CD4-positive, alpha-beta T cell treated with Interleukin-6 at 100 ng/mL for 8 hours (primary cell): ENCODE measurements around the gene SLC5A9.
"Not testable (repeated sequence)": the region's sequence is repeated elsewhere in the genome, so short reads cannot be mapped to it uniquely, and the experiment has no call there.

Experiments
- DNase-seq: peaks from one replicate; pipeline ENCODE4 v3.0.0-alpha.2; 2020; ENCODE audit warnings: mixed read lengths, low spot score

The SLC5A9 gene

GRCh38 chr1:48222501-48223242 is at the start of gene SLC5A9:
SLC5A9 (plus strand) TSS chr1:48222716; CDS start chr1:48222737, 21 bp downstream.
- DNase-seq = no peak

GRCh38 chr1:48175116-48175515 is 47.4 kb upstream of the SLC5A9 start:
- DNase-seq = no peak

DNA sequence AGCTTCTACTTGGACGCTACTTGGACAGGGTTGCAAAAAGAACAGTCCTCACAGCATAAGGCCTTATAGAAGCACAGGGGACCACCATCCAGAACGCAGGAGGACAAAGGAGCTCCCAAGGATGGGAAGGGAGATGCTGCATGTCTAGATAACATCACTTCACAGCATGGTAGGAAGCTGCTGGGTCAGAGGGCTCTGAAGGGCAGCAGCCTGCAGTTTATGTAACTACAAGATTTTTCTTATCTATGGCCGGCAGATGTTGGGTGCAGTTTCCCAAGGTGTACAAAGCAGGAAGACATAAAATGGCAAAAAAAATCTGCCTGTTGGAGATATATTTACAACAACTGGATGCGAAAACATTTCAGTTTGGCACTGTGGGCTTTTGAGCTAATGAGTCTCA is 45.3 kb upstream of the SLC5A9 start:
- no peak for DNase-seq

DNA sequence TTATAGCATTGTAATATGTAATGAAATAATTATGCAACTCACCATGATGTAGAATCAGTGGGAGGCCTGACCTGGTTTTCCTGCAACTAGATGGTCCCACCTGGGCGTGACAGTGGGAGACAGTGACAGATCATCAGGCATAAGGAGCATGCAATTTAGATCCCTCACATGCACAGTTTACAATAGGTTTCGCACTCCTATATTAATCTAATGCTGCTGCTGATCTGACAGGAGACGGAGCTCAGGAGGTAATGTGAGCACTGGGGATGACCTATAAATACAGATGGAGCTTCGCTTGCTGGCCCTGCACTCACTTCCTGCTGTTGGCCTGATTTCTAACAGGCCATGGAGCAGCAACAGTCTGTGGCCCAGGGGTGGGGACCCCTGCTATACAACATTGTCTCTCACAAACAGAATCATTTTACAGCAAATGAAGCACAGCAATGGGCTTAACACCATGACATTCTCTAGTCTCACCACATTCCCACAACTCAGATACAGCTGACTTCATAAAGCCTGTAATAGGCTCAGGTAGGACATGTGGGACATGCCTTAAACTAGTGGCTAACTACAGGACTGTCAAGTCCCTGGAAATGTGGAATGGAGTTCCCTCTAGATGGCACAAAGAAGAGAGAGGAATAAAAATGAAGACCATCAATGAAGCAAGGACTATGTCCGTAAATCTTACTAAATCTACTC is 40.7 kb upstream of the SLC5A9 start:
- no peak for DNase-seq

GRCh38 chr1:48182439-48182838 is 40.1 kb upstream of the SLC5A9 start:
- no peak for DNase-seq

- DNase-seq = no peak
Observed at GRCh38 chr1:48186306-48186839, 36.1 kb upstream of the SLC5A9 start.

GRCh38 chr1:48187969-48188563 is 34.5 kb upstream of the SLC5A9 start:
- DNase-seq = no peak

DNA sequence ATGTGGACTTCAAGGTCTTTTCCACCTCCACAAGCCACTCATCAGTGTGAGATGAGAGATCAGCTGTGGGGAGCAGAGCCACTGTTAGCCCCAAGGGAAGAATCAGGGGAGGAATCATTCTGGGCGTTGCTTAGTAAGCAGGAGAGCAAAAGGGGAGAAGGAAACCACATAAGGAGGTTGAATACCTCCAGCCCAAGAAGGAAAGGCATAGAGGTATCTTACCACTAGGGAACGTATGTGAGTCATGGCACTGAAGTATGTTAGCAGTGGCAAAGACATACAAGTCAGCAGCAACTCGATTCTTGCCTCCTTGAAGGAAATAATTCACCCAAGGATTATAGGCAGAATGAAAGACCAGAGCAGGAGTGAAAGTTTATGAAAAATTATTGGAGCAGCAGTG is 31.6 kb upstream of the SLC5A9 start:
- no peak for DNase-seq

- DNase-seq = no peak
Observed at GRCh38 chr1:48194801-48195200, 27.7 kb upstream of the SLC5A9 start.

DNA sequence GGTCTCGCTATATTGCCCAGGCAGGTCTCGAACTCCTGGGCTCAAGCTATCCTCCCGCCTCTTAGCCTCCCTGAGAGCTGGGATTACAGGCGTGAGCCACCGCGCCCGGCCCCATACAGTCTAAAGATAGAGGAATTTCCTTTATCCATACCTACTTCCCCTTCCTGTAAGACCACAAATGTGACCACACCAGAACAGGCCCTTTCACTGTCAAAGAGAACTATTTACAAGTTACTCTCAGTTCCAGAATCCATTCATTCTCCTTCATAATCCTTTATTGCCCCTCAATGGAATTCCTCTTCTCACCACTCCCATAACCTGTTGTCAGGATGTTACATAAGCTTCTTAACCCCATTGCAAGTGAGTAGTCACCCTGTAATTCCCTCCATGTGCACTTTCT is 26.3 kb upstream of the SLC5A9 start:
- DNase-seq = no peak

GRCh38 chr1:48198970-48199369 is 23.5 kb upstream of the SLC5A9 start:
- no peak for DNase-seq

GRCh38 chr1:48200166-48200900 is 22.2 kb upstream of the SLC5A9 start:
- no peak for DNase-seq

- peak; percentile 35 for DNase-seq
Observed at GRCh38 chr1:48202030-48202752, 20.3 kb upstream of the SLC5A9 start.

- DNase-seq = no peak
Observed at GRCh38 chr1:48203287-48203900, 19.1 kb upstream of the SLC5A9 start.

DNA sequence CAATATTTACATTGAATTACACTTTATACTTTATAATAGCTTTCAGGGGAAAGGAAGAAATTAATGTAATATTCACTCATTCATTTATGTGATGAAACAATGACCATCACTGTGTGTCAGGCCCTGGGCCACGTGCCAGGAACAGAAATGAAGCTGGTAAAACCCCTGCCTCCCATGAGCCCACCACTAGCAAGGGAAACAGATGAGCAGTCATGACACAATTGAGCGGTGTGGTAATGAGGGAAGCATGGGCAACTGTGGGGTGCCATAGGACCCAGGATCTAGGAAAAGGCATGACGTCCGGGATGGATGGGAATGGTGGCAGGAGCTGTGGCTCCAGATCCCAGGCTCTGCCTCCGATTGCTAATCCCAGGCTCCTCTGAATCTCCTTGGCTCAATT is 17.0 kb upstream of the SLC5A9 start:
- DNase-seq = no peak

DNA sequence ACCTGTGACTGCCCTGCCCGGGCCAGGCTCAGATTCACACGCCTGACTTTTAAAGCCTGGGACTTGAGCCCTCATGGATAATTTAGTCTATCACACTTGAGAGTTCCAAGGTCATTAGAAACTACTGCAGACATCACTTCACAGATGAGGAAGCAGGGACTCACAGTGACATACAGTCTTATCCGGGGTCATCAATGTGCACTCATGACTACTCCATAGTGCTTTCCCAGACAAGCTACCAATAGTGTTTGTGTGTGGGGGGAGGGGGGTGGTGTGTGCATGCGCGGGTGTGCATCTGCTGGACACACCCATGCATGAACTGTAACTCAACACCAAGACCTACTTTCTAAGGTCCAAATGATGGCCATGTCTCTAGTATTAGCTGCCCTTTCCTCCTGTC is 16.1 kb upstream of the SLC5A9 start:
- no peak for DNase-seq

DNA sequence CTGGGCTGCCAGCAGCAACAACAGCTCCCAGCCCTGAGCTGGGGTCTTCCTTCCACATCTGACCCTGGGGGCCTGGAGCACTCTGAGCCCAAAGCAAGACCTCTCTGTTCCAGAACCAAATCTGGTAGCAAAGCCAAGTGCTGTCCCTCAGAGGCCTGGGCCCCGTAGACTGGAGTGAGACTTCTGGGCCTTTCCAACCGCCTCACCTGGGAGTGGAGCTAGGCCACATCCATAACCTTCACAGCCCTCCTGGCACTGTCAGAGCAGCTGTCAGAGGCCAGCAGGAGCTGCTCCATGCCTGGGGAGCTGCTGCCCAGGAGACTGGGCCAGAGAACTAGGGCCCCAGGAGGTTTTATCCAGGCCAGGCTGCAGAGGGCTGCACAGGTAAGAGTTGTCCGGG is 15.4 kb upstream of the SLC5A9 start:
- DNase-seq = no peak

- DNase-seq = no peak
Observed at GRCh38 chr1:48207536-48208075, 14.9 kb upstream of the SLC5A9 start.

DNA sequence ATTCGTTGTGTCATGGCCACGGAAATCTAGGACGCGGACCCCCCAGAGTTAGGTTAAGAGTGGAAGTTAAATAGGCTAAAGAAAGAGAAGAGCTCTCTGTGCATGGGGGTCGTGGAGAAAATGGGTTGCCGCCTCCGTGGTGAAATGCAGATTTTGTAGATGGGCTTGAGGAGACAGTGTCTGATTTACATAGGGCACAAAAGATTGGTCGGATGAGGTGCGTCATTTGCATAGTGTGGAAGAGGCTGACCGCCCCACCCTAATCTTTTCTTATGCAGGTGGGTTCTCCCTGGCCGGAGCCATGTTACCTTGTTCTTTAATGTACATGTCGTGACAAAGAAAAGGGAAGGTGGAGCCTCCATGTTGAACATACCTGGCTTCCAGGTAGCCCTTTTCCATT is 14.3 kb upstream of the SLC5A9 start:
- DNase-seq = no peak

DNA sequence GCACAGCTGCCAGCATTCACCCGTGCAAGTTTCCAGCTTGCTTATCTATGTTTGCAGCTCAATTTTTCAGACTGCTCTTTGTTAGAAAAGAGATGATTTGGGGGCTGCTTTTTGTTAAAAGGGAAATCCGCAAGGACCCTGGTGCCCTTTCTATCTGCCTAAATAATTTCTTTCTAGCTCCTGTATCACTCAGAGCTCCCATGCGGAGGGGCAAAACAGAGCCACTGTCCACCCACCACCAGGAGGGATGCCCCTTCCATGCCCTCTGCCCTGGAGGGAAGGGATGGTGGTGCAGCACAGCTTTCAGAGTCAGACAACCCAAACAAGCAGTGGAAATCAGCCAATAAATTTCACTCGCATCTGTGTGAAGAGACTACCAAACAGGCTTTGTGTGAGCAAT is 13.9 kb upstream of the SLC5A9 start:
- no peak for DNase-seq

DNA sequence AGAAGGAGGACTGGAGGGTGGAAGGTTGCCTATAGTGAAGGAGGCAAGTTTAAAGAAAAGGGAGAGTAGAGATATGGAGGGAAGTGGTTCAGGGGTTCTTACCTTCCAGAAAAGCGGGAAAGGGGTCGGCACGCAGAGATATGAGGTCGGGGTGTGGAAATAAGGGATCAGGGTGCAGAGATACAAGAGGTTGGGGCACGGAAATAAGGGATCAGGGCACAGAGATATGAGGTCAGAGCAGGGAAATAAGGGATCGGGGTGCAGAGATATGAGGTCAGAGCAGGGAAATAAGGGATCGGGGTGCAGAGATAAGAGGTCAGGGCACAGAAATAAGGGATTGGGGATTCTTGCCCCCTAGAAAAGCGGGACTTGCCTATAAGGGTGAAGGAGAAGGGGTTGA is 9.1 kb upstream of the SLC5A9 start:
- DNase-seq = not testable (repeated sequence)
